SJSA1 (cell line): ENCODE measurements around the gene ITPRID2. TPM values are rescaled to one million over a fixed set of nuclear protein-coding genes. Genes with fewer than 3 reads are reported as not detected.

Source experiments
- DNase-seq, 2 experiments: peaks; one replicate each; pipeline ENCODE4 v3.0.0-alpha.2; 2015 to 2020; ENCODE audit warnings: low spot score in 2 of 2, low read depth in 1 of 2
- H3K27ac ChIP-seq: fragments of 250-450 bp; sonication (Bioruptor Pico); 2 replicates; pipeline ENCODE4 v1.5.1; 2020; ENCODE audit warnings: mild to moderate bottlenecking, moderate library complexity
- H3K27me3 ChIP-seq: fragments of 250-450 bp; sonication (Bioruptor Pico); replicated peaks from 2 replicates; pipeline ENCODE4 v1.5.1; 2020; ENCODE audit warnings: mild to moderate bottlenecking, moderate library complexity
- H3K36me3 ChIP-seq: fragments of 250-450 bp; sonication (Bioruptor Pico); 2 replicates; pipeline ENCODE4 v1.5.1; 2020; ENCODE audit warnings: mild to moderate bottlenecking
- H3K4me1 ChIP-seq: fragments of 250-450 bp; sonication (Bioruptor Pico); replicated peaks from 2 replicates; pipeline ENCODE4 v1.6.1; 2021; ENCODE audit warnings: mild to moderate bottlenecking
- H3K4me3 ChIP-seq: fragments of 250-450 bp; sonication (Bioruptor Pico); 2 replicates; pipeline ENCODE4 v1.5.1; 2020; ENCODE audit warnings: mild to moderate bottlenecking
- H3K9me3 ChIP-seq: fragments of 250-450 bp; sonication (Bioruptor Pico); replicated peaks from 2 replicates; pipeline ENCODE4 v1.5.1; 2020; ENCODE audit warnings: mild to moderate bottlenecking
- total RNA-seq: library from RNA; depleted of rRNA; stranded (reverse); fragments of >200 nt; shearing (Covaris generic); gene quantifications from 2 replicates; pipeline ENCODE4 v1.2.3, GENCODE V29; 2014; rRNA removed

Gene ITPRID2
- 89.4 and 109 TPM in 2 replicates for total RNA-seq

- peaks cover 37% of the 10 kb centered on the region for H3K4me1 ChIP-seq
- no peaks in the 10 kb centered on the region for H3K9me3 ChIP-seq
- peaks cover 45% of the 10 kb centered on the region for H3K36me3 ChIP-seq
- no peaks in the 10 kb centered on the region for H3K27me3 ChIP-seq
- peak within 1 kb of the TSS; percentile 90 for H3K4me3 ChIP-seq
- DNase-seq = peak; percentile 84 to 89
- peak within 1 kb of the TSS; percentile 91 for H3K27ac ChIP-seq
These were observed at the start of gene ITPRID2 for GRCh38 chr2:181891258-181891965. Gene ITPRID2, plus strand, starts transcription at chr2:181891730. Its CDS starts 337 bp downstream, at chr2:181892067.

- Histone ChIP-seq H3K4me3 (no peak overlapping the region), H3K27me3 (no peaks in the 10 kb centered on the region), H3K4me1 (0 out of 2 replicates have a peak, but pooled peaks cover 2% of the 10 kb centered on the region), H3K36me3 (no peaks in the 10 kb centered on the region), H3K9me3 (no peaks in the 10 kb centered on the region), H3K27ac (no peak overlapping the region)
- DNase-seq = no peak
These were observed 46.8 kb upstream of the ITPRID2 start for GRCh38 chr2:181844551-181845290.

DNA sequence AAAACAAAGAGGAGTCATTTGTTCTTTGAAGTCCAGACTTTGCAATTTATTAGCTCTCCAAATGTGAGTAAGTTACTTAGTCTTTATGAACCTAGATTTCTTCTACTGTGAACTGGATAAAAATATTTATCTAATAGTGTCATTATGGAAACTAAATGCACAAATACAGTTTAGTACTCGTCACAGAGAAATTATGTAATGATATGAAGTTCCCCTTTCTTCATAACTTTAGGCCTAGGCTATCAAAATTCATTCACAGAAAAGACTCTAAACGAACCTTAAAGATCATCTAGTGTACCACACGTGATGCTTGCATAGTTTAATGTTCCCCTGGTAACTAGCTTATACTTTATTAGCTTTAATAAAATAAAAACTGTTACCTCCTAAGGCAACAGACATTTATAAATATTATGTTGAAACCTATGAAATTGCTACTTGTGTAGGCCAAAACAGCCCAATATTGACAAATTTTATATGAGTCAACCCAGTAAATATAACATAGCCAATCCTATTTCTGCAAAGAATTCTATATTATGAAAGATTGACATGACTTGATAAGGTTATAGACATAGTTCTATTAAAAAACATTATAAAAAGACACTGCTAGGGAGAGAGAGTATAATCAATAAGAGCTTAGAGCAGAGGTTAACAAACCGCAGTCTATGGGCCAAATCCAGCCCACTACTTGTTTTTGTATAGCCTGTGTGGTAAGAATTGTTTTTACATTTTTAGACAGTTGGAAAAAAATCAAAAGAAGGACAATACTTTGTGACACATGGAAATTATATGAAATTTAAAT lies 44.9 kb upstream of the ITPRID2 start:
- no peak for DNase-seq
- H3K27ac ChIP-seq = no peak overlapping the region

GRCh38 chr2:181847198-181847556 lies 44.4 kb upstream of the ITPRID2 start:
- 0 out of 2 replicates have a peak, but pooled peaks cover 2% of the 10 kb centered on the region for H3K4me1 ChIP-seq
- no peaks in the 10 kb centered on the region for H3K36me3 ChIP-seq
- DNase-seq = no peak
- no peak overlapping the region for H3K4me3 ChIP-seq
- H3K27ac ChIP-seq = no peak overlapping the region
- no peaks in the 10 kb centered on the region for H3K27me3 ChIP-seq
- H3K9me3 ChIP-seq = no peaks in the 10 kb centered on the region

More for the DNA sequence above, 44.9 kb upstream of the ITPRID2 start:
- H3K36me3 ChIP-seq = no peaks in the 10 kb centered on the region
- H3K4me1 ChIP-seq = 0 out of 2 replicates have a peak, but pooled peaks cover 2% of the 10 kb centered on the region
- H3K27me3 ChIP-seq = no peaks in the 10 kb centered on the region
- H3K9me3 ChIP-seq = no peaks in the 10 kb centered on the region
- no peak overlapping the region for H3K4me3 ChIP-seq

DNA sequence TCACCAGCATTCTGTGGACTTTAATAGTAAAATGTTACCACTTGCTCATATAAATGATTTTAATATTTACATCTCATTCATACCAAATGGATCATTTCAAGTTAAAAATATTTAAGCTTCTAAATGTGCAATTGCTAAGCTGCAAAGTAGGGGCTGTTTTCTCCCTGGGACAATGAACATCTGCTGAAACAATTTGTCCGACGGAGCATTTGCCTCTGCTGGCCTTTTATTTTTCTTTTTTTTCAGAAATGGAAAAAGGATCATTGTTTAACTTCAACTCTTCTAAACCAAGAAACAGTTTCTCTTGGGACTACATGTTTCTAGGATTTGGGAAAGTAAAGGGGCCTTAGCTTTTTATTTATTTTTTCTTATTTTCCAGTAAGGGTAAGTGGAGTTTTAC lies 43.8 kb upstream of the ITPRID2 start:
- Histone ChIP-seq H3K9me3 (no peaks in the 10 kb centered on the region), H3K4me1 (0 out of 2 replicates have a peak, but pooled peaks cover 2% of the 10 kb centered on the region), H3K27me3 (no peaks in the 10 kb centered on the region), H3K36me3 (no peaks in the 10 kb centered on the region), H3K4me3 (no peak overlapping the region), H3K27ac (no peak overlapping the region)
- DNase-seq = no peak

GRCh38 chr2:181848261-181848886 lies 43.2 kb upstream of the ITPRID2 start:
- no peak overlapping the region for H3K27ac ChIP-seq
- H3K4me1 ChIP-seq = 0 out of 2 replicates have a peak, but pooled peaks cover 2% of the 10 kb centered on the region
- H3K27me3 ChIP-seq = no peaks in the 10 kb centered on the region
- no peaks in the 10 kb centered on the region for H3K9me3 ChIP-seq
- no peaks in the 10 kb centered on the region for H3K36me3 ChIP-seq
- DNase-seq = no peak
- H3K4me3 ChIP-seq = no peak overlapping the region

GRCh38 chr2:181849601-181850000 lies 41.9 kb upstream of the ITPRID2 start:
- 0 out of 2 replicates have a peak, but pooled peaks cover 2% of the 10 kb centered on the region for H3K4me1 ChIP-seq
- H3K9me3 ChIP-seq = no peaks in the 10 kb centered on the region
- H3K4me3 ChIP-seq = no peak overlapping the region
- no peak overlapping the region for H3K27ac ChIP-seq
- H3K27me3 ChIP-seq = no peaks in the 10 kb centered on the region
- no peak for DNase-seq
- no peaks in the 10 kb centered on the region for H3K36me3 ChIP-seq

DNA sequence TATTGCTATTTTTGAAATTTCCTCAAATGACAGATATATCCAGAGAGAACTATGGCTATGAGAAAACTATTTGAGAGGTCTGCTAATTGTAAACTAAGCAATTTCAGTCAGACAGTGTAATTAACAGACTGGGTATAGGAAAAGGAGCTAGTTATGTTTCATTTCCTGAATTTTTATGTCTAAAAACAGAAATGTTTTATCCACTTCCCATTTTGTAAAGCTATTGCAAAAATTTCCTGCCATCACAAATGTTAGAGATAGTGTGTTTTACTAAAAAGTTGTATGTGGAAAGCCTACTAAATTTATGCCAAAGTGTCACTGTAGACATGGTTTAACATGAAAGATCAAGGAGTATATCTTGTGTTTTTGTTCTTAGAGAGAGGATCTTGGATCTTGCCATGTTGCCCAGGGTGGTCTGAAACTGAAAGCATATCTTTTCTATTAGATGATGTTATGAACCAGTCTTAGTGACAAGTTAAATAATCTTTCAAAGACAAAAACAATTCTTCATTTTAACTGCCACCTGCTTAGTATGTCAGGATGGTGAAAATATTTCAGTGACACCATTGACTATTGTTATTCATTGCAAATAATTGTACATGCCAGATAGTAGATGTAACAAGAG lies 40.5 kb upstream of the ITPRID2 start:
- H3K4me1 ChIP-seq = 0 out of 2 replicates have a peak, but pooled peaks cover 2% of the 10 kb centered on the region
- H3K4me3 ChIP-seq = no peak overlapping the region
- no peaks in the 10 kb centered on the region for H3K9me3 ChIP-seq
- H3K27ac ChIP-seq = no peak overlapping the region
- H3K27me3 ChIP-seq = no peaks in the 10 kb centered on the region
- H3K36me3 ChIP-seq = no peaks in the 10 kb centered on the region
- no peak for DNase-seq

DNA sequence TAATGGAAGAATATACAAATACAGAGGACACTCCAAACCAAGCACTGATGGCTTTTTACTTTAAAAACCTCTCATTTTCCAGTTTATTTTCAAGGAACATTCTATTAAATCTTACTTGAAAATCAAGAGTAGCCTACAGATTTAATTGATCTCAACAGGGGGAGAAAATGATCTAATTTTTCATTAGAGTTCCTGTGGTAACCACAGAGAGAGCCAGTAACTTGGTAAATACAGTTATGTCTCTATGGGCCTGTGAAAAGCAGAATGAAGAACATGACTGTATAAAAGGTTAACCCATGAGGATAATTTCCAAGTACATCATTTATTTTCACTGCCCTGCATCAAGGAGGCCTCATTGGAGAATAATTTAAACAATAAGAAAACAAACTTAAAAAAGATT lies 39.8 kb upstream of the ITPRID2 start:
- Histone ChIP-seq H3K4me1 (0 out of 2 replicates have a peak, but pooled peaks cover 2% of the 10 kb centered on the region), H3K4me3 (no peak overlapping the region), H3K27ac (no peak overlapping the region), H3K27me3 (no peaks in the 10 kb centered on the region), H3K9me3 (no peaks in the 10 kb centered on the region), H3K36me3 (no peaks in the 10 kb centered on the region)
- no peak for DNase-seq

- Histone ChIP-seq H3K4me1 (no peaks in the 10 kb centered on the region), H3K27me3 (no peaks in the 10 kb centered on the region), H3K4me3 (no peak overlapping the region), H3K9me3 (no peaks in the 10 kb centered on the region), H3K27ac (no peak overlapping the region), H3K36me3 (no peaks in the 10 kb centered on the region)
- DNase-seq = no peak
These were observed 37.8 kb upstream of the ITPRID2 start for GRCh38 chr2:181853696-181854095.

DNA sequence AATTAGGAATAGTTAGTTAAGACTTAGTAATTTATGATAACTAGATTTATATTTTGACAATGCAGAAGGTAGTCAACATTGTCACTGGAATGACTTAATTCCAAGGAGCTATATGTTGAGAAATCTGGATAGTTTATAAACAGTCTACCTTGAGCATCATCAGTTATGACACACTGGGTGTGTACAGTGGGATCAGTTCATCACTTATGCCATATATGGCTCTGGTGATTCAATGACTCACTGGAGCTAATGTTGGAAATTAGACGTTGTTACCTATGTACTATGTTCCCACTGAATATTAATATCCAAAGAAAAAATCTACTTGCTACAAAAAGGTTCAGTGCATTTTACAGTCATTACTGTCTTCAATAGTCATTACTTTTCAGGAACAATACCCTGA lies 34.0 kb upstream of the ITPRID2 start:
- H3K27me3 ChIP-seq = no peaks in the 10 kb centered on the region
- no peak for DNase-seq
- H3K4me3 ChIP-seq = no peak overlapping the region
- no peaks in the 10 kb centered on the region for H3K4me1 ChIP-seq
- no peaks in the 10 kb centered on the region for H3K36me3 ChIP-seq
- H3K9me3 ChIP-seq = no peaks in the 10 kb centered on the region
- no peak overlapping the region for H3K27ac ChIP-seq

DNA sequence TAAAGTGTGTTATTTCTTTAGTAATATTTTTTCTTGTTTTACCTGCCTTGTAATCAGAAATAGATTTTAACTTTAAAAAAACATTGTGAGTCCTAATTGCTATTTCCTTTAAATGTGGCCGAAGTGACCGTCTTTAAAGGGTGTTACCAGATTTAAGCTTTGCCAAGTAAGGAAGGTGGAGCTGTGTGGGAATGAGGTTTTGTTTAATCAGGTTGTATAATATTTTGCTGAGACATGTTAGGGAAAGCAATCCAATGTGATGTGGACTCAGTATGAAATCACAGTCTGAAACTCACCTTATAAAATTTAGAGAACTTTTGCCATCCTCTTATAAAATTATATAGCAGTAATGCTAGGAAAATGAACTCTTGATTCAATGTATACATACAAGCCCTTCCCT lies 32.9 kb upstream of the ITPRID2 start:
- H3K36me3 ChIP-seq = no peaks in the 10 kb centered on the region
- H3K4me3 ChIP-seq = no peak overlapping the region
- no peaks in the 10 kb centered on the region for H3K9me3 ChIP-seq
- no peaks in the 10 kb centered on the region for H3K27me3 ChIP-seq
- H3K4me1 ChIP-seq = no peaks in the 10 kb centered on the region
- DNase-seq = no peak
- H3K27ac ChIP-seq = no peak overlapping the region

DNA sequence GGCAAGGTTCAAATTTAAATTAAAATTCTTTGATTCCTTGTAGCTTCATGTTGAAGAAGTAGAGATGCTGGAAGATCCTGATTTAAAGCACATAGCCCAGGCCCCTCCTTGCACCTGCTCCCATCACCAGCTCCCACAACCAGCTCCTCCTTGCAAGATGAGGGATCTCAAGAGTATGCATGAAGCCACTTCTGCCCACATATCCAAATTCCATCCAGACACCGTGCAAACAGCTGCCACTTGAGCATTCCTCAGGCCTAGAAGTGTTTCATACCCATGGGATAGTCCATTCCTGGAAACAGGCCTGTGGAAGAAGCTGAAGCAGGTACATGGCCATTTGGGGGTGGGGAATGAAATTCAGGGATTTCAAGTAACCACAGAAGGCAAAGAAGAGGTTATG lies 32.4 kb upstream of the ITPRID2 start:
- Histone ChIP-seq H3K36me3 (no peaks in the 10 kb centered on the region), H3K27ac (no peak overlapping the region), H3K4me3 (no peak overlapping the region), H3K4me1 (no peaks in the 10 kb centered on the region), H3K9me3 (no peaks in the 10 kb centered on the region), H3K27me3 (no peaks in the 10 kb centered on the region)
- DNase-seq = no peak
